GM12801 (cell line): Measurements from ENCODE around the gene ANKMY2.

ENCODE experiments used
- TF ChIP-seq, protein P1 (sequence below): IDR thresholded peaks from one replicate; pipeline ENCODE4 v1.5.1; 2011; ENCODE audit warnings: control low read depth; ENCODE audit not compliant: insufficient read length; ENCODE audit errors: extremely low read depth

Gene ANKMY2

DNA sequence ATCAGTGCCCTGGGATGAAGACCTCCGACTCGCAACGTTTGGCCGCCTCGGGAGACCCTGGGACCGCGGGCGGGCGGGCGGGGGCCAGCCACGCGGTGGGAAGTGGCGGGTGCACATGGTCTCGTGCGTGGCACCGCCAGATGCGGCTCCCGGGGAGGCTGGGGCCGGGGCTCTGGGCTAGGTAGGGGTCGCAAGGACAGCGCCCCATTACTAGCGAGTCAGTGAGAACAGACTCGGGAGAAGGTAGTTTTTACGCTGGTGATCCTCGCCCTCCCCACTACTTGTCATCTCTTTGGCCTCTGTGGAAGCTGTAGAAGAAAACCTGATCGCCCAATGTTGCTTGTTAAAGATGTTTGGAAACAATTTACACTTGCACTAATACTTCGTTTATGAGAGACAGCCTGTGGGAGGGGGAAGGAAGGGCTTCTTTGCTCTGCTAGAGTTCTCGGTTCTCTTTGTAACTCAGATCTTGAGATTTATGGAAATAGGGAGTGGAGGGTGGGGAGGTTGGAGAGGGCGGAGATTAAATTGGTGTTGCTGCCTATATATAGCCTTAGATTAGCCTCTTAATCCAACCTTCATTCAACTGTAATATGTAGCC, 1.0 kb upstream of the ANKMY2 start:
- TF ChIP-seq, protein P1, sequence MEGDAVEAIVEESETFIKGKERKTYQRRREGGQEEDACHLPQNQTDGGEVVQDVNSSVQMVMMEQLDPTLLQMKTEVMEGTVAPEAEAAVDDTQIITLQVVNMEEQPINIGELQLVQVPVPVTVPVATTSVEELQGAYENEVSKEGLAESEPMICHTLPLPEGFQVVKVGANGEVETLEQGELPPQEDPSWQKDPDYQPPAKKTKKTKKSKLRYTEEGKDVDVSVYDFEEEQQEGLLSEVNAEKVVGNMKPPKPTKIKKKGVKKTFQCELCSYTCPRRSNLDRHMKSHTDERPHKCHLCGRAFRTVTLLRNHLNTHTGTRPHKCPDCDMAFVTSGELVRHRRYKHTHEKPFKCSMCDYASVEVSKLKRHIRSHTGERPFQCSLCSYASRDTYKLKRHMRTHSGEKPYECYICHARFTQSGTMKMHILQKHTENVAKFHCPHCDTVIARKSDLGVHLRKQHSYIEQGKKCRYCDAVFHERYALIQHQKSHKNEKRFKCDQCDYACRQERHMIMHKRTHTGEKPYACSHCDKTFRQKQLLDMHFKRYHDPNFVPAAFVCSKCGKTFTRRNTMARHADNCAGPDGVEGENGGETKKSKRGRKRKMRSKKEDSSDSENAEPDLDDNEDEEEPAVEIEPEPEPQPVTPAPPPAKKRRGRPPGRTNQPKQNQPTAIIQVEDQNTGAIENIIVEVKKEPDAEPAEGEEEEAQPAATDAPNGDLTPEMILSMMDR, result no peak

DNA sequence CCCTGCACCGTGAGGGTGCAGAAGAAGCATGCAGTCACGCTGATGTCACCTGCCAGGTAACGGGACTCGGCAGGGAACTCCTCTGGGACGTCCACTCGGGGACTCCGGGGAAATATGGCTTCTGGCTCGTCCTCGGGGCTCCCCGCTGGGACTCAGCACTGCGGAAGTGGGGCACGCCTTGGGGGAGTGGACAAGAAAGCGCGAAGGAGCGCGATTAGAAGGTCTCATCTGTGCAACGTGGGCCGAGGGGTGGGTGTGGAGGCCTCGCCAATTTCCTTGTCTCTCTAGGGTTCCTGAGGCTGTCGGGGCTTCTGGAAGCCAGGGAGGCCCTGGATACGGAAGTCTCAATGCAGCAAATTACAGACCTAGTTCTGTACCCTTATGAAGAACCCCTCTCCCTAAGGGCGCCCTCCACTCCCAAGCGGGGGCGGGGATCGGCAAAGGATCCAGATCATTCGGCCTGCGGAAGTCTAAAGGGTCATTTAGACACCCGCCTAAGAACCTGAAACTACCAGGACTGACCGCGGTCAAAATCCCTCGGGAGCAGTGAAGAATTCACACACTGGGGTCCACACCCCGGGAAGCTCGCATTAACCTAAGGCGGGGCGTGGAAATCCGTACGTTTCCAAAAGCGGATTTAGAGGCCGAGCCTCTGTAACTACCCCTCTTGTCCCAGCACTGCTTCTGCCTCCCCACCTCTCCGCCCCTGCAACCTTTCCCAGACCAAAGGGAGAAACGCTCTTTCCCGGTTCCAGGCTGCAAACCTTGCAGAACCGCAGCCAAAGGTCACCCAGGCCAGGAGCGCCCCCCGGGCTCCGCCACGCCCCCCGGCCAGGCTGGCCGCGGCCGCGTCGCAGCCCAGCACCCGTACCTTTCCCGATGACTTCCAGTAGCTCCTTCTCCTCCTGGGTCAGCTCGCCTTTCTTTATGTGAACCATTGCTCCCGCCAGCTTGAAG, 640 bp downstream of the ANKMY2 start:
- TF ChIP-seq, protein P1, result no peak

DNA sequence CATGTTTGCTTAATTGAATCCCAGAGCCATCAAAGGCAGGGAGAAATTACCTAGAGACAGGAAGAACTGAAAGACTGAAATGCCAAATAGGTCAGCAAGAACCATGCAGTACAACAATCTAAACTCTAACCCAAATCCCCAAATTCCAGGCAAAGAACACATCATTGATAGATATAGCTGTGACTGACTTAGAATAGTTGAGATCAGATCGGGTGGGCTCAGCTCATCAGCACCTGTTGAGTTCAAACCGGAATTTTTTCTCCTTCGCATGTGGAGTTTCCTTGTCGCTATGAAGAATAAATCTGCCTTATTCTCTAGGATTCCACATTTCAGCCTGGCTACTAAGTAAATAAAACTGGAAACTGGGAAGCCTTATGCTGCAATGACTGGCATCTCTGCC, 1.4 kb downstream of the ANKMY2 start:
- TF ChIP-seq, protein P1, result no peak

DNA sequence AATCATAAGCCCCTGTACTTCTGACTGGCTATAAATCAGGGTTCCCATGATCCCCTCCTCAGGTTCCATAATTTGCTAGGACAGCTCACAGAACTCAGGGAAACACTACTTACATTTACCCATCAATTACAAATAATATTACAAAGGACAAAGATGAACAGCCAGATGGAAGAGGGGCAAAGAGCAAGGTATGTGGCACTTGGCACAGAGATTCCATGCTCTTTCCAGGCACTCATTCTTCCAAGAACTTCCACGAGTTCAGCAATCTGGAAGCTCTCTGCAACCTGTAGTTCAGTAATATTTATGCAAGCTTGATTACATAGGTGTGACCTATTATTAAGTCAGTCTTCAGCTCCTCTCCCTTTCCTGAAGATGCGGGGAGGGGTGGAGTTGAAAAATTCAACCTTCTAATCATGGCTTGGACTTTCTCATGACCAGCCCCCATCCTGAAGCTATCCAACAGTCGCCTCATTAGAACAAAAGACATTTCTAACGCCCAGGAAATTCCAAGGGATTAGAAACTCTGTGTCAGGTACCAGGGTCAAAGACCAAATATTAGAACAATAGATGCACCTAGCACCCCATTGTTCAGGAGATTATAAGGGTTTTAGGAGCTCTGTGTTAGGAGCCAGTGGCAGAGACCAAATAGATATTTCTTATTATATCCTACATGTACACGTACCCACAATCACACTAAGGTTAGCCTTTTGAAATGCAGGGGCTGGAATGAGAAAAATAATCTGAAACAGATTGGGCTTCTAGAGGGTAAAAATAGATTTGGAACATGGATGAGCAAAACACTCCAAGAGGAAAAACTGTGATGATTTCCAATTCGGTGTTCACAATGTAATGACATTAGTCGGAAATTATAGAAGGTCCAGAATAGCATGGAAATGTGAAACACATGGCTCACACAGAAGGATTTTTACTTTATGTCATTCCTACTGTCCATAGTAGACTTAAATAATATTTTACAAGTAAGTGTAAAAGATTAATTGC, 7.0 kb downstream of the ANKMY2 start:
- TF ChIP-seq, protein P1, result no peak

DNA sequence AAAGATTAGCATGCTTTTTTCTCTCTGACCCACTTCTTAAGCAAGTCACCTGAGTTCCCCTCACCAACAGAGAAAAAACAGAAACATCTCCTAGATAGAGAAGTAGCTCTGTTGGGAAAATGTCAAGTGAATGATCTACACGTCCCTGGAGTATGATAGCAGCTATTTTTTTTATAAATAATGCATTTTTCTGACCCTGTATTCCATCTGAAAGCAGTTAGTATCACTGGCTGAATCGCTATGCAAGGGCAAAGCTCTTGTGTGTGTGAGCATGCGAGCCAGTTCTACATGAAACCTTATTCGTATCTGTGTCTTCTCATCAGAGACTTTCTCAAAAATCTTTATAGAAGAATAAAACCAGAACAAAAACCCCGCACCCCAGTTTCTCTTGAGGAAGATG, 8.2 kb downstream of the ANKMY2 start:
- TF ChIP-seq, protein P1, result no peak

DNA sequence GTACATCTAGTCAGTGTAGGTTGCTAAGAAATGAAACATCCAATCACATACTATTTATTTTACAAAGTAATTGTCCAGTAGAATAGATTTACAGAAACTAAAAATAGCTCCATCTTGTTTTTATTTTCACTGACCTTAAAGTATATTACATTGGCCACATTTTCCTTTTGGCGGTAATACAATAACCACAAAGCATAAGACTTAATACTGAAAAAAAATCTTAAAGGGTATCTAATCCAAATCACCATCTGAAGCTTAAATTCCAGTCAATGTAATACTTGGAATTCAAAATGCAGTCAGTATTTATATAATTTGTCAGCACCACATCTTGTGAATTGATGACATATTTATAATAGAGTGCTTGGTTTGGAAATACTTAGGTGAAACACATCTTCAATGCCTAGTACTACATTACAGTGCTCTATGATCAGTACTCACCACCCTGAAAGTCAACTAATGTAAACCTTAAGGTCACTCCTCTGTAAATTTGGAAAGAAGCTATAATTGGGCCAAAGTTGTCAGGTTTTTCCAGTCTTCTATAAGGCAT, 8.9 kb downstream of the ANKMY2 start:
- TF ChIP-seq, protein P1, result no peak
